Right ventricle myocardium inferior (tissue), 1 donor: ENCODE data around the gene ZNF429. TPM values are rescaled to one million over a fixed set of nuclear protein-coding genes. Genes with fewer than 3 reads are reported as not detected.
A peak's percentile ranks its signal among the peaks of the same experiment; 100 is the strongest.
"Not testable (repeated sequence)": the region's sequence is repeated elsewhere in the genome, so short reads cannot be mapped to it uniquely, and the experiment has no call there.

ENCODE experiments used
- ATAC-seq: fragments of 200-7000 bp; cut with Tn5 transposase; one replicate; pipeline ENCODE4 v1.9.1; 2020; ENCODE audit warnings: mild to moderate bottlenecking, moderate library complexity
- DNase-seq: peaks from one replicate; pipeline ENCODE4 v3.0.0; 2021; ENCODE audit errors: missing footprints
- intact Hi-C: fragments of 100-400 bp; cut with DNase I; formaldehyde crosslinking; loops from one replicate; pipeline ENCODE4 v1.11.0; 2022
- total RNA-seq: library from RNA; stranded (reverse); fragmentation: NEBNext Ultra II Directional; extraction: Animal tissue kit (Norgen Biotek cat#: 25700); gene quantifications from one replicate; pipeline ENCODE4 v1.2.1, GENCODE V29; 2021
- donor health status: DM: no; HTN: yes; CAD: no; lungs with severe emphysema.

ZNF429 gene
- total RNA-seq, 1 donor from 2014 or later: 10.8 TPM

GRCh38 chr19:21508198-21508597 is 2.8 kb downstream of the ZNF429 start:
- ATAC-seq (no peak), DNase-seq (no peak)
- intact Hi-C loops: no loop called here

DNA sequence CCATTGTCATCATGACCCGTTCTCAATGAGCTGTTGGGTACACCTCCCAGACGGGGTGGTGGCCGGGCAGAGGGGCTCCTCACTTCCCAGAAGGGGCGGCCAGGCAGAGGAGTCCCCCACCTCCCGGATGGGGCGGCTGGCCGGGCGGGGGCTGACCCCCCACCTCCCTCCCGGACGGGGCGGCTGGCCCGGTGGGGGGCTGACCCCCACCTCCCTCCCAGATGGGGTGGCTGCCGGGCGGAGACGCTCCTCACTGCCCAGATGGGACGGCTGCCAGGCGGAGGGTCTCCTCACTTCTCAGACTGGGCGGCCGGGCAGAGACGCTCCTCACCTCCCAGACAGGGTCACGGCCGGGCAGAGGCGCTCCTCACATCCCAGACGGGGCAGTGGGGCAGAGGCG is 5.7 kb downstream of the ZNF429 start:
- DNase-seq, ATAC-seq, intact Hi-C loops: not testable (repeated sequence)

GRCh38 chr19:21512609-21513008 is 7.2 kb downstream of the ZNF429 start:
- DNase-seq, intact Hi-C loops, ATAC-seq: not testable (repeated sequence)

GRCh38 chr19:21513651-21514050 is 8.2 kb downstream of the ZNF429 start:
- intact Hi-C loops: no loop called here
- no peak for DNase-seq
- ATAC-seq: no peak

DNA sequence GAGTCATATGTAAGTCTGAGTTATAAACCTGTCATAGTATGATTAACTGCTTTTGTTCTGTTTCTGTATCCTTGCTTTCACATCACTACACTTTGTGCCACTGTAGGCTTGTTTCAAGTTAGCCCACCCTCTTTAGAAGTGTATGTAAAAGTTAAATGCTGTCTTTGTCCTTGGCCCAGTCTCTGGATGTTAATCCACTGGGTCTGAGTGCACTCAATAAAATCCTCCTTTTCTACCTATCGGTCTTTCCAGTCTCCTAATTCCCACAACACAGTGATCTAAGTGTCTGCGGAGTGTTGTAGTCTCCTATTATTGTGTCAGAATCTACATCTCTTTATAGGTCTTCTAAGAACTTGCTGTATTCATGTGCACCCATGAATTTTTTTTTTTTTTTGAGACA is 14.1 kb downstream of the ZNF429 start:
- intact Hi-C loops: no loop called here
- no peak for ATAC-seq

GRCh38 chr19:21532904-21533303 is 27.5 kb downstream of the ZNF429 start:
- intact Hi-C loops: no loop called here

More for the DNA sequence above, 14.1 kb downstream of the ZNF429 start:
- DNase-seq: no peak

GRCh38 chr19:21536741-21537290 is 31.4 kb downstream of the ZNF429 start:
- intact Hi-C loops, DNase-seq, ATAC-seq: not testable (repeated sequence)

More at GRCh38 chr19:21532904-21533303, 27.5 kb downstream of the ZNF429 start:
- DNase-seq (no peak), ATAC-seq (no peak)

DNA sequence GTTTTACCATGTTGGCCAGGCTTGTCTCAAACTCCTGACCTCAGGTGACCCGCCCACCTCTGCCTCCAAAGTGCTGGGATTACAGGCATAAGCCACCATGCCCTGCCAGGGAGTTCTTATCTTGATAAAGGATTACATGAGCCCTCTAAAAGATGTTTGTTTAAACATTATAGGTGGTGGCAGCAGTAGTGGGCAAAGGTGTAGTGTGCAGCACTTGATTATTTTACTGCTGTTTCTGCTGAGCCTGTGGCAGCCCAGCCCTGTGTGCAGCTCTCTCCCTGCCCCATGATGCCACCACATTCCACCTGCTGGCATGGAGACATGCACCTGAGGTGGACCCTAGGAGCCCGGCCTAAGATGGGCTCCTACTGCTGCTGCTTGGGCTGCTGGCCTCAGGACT is 54.0 kb downstream of the ZNF429 start:
- ATAC-seq: no peak
- intact Hi-C loops: no loop called here
- DNase-seq: no peak

DNA sequence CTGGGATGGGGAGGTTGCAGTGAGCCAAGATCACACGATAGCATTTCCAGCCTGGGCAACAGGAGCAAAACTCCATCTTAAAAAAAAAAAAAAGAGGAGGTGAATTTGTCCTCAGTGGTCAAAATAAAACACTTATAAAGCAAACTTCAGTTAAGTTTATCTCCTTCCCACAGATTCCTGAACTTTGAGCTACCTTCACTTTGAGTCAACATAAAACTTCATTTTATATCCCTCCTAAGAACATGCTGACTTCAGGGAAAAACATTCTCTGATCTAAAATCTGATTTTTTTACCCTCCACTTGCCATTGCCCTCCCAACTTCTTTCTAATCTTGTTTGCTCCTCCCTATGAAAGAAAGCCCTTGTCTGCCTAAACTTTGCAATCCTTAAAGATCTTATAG is 59.0 kb downstream of the ZNF429 start:
- DNase-seq (no peak), ATAC-seq (no peak)
- intact Hi-C loops: no loop called here

DNA sequence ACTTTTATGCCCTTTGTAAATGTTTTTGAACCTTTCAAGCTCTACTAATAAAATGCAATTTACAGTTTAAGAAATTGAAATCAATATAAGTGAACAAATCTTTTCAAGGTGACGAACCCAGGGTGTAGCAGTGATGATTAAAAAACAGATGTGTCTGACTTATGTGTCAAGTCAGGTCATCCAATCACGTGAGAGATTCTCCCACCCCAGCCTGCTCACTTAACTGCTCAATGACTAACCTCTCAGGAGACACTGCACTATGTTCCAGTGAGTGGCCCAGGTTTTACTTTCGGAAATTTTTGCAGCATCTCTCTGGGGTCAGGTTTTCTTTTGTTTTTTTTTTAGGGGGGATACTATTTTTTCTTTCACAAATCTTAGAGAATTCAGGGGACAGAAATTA is 60.7 kb downstream of the ZNF429 start:
- DNase-seq (no peak), ATAC-seq (no peak)
- intact Hi-C loops: no loop called here

DNA sequence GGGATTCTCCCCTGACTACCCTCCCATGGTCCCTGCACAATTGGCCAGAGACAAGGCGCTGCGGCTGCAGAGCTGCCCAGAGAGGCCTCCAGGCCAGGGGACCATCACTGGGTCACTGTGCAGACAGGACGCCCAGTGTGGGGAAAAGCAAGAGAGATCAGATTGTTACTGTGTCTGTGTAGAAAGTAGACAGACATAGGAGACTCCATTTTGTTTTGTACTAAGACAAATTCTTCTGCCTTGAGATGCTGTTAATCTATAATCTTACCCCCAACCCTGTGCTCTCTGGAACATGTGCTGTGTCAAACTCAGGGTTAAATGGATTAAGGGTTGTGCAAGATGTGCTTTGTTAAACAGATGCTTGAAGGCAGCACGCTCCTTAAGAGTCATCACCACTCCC is 62.4 kb downstream of the ZNF429 start:
- DNase-seq, ATAC-seq, intact Hi-C loops: not testable (repeated sequence)

GRCh38 chr19:21568816-21569493 is 63.6 kb downstream of the ZNF429 start:
- DNase-seq (peak; percentile 82), ATAC-seq (peak; percentile 98)
- intact Hi-C loops: no loop called here

DNA sequence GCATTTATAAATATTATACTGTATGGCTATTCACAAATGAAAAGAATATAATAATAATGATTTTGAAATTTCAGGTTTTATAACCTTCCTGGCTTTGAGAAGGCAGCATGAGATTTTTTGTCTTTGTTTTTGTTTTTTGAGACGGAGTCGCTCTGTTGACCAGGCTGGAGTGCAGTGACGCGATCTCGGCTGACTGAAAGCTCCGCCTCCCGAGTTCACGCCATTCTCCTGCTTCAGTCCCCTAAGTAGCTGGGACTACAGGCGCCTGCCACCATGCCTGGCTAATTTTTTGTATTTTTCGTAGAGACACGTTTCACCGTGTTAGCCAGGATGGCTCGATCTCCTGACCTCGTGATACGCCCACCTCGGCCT is 64.1 kb downstream of the ZNF429 start:
- ATAC-seq (peak; percentile 59), DNase-seq (peak; percentile 77)
- intact Hi-C loops: no loop called here

DNA sequence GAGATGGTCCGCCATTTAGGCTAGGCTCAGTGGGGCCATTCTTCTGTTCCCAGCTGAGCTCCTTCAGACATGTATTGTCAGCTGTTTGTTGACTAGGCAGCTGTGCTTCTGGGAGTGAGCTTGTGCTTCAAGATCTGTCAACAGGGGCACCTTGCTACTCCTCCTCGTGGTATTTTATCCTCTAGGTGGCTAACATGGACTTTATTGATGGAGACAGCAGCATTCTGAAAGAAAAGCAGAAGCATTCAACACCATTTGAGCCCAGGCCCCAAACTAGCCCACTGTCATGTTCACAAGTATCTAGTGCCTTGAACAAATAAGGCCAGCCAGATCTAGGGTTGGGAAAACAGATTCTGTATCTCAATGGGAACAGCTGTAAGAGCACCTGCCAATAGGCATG is 65.9 kb downstream of the ZNF429 start:
- no peak for DNase-seq
- intact Hi-C loops: no loop called here
- ATAC-seq: no peak

- no peak for ATAC-seq
- intact Hi-C loops: no loop called here
- DNase-seq: no peak
Observed at GRCh38 chr19:21574607-21575006, 69.2 kb downstream of the ZNF429 start.

DNA sequence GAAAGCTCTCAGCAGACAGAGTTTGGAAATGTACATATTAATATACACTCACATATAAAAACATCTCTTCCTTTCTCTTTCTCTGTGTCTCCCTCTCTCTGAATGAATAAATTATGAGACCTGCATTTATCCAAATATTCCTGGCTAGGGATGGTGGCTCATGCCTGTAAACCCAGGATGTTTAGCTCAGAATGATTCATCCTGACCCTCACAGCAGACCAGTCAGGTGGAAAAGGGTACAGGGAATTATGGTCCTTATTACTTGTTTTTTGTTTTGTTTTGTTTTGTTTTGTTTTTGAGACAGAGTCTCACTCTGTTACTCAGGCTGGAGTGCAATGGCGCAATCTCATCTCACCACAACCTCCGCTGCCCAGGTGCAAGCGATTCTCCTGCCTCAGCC is 71.1 kb downstream of the ZNF429 start:
- no peak for ATAC-seq
- intact Hi-C loops: no loop called here
- DNase-seq: no peak

DNA sequence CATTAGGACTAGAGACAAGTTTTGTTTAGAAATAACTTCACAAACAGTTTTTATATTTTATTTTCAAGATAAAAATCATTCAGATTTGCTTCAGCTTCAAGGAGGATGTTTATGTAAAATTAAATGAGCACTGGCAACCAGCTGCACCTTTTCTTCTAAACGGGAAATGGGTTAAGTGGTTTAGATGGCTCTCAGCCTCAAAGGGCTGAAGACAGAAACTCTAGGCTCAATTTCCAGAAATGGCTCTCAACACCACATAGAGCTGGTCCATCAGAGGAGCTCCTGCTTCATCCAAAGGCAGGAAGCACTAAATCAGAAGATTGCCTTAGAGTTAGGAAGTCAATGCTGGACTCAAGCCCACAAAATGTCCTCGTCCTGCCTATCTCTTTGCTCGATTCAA is 74.7 kb downstream of the ZNF429 start:
- no peak for DNase-seq
- no peak for ATAC-seq
- intact Hi-C loops: no loop called here

DNA sequence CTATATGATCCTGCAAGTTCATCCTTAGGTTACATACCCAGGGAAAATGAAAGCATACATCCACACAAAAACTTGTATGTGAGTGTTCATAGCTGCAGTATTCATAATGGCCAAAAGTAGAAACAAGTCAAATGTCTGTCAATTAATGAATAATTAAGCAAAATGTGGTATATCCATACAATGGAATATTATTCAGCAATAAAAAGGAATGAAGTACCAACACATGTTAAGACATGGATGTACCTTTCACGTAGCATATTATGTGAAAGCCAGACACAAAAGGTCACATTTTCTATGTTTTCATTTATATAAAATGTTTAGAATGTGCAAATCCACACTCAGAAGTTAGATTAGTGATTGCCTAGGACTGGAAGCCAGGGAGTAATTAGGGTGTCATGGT is 75.4 kb downstream of the ZNF429 start:
- DNase-seq (no peak), ATAC-seq (no peak)
- intact Hi-C loops: no loop called here

DNA sequence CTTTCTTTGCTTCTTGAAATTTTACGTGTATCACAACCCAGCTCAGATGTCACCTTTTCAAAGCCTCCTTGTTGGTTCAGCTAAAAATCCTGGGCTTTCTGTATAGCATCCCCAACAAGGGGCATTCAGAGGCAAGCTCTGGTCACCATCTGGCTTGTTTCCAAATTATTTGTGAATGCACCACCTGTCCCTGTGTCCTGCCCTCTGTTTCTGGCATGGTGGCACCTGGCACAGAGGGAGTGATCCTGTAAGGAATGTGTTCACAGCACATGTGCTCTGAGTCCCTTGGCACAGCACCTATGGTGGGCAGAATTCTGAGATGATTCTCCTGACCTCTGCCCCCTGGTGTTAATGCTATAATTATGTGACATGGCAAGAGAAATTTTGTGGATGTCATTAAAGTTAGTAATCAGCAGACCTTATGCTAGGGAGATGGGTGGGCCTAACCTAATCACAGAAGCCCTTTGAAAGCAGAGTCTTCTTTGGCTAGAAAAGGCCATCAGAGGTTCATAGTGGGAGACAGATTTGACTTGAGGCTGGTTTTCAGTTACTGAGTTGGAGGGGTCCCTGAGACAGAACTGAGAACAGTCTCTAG is 76.3 kb downstream of the ZNF429 start:
- intact Hi-C loops: no loop called here
- ATAC-seq (no peak), DNase-seq (no peak)

GRCh38 chr19:21584537-21584936 is 79.1 kb downstream of the ZNF429 start:
- no peak for ATAC-seq
- intact Hi-C loops: no loop called here
- DNase-seq: no peak
